ENCODE measurements around the gene BSCL2. TPM values are rescaled to one million over a fixed set of nuclear protein-coding genes. Genes with fewer than 3 reads are reported as not detected.

The BSCL2 gene
- total and polyA plus RNA-seq, 2 experiments from 2014 or later, result 49.2 to 78.7 TPM

DNA sequence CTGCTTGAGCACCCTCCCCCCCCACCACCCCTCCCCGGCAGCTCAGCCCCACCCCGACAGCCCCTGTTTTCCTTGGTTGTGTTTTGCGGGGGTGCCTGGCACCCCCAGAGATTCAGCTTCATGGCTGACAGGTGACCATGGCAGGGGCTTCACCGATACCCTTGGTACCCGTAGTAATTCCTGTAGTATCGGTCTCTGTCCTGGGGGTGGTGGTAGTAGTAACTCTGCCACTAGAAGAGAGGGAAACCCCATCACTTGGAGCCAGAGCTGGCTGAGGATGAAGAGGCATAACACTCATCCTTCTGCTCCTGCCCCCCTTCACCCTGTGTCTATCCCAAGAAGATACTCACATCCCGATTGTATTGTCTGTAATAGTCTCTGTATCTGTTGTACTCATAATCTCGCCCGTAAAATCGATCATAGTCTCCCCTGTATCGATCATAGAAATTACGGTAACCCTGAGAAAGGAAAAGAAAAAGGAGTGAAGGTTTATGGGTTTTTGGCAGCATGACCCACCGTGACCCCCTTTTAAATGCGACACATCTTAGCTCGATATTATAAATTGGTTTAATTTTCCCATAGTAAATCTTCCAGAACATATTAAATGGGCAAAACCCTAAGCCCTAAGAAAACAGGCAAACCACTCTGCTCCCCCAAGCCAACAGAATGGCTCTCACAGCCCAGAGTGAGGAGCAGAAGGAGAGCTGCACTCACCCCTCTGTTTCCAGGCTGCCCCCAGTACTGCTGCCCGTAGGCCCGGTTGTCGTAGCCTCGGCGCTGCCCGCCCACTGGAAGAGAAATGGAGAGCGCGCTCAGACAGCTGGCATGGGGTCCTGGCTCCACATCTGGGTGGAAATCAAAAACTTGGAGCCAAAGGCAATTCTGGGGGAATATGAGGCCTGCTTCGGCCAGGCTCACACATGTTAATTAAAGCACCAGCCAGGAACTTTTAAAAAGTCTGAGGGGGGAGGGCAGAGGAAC lies 8.2 kb upstream of the BSCL2 start:
- Histone ChIP-seq H4K20me1 (ENCODE audit: insufficient read depth, poor library complexity, severe bottlenecking) (peaks cover 4% of the 10 kb centered on the region), H3K27me3 (no peaks in the 10 kb centered on the region), H3K79me2 (peaks cover 50% of the 10 kb centered on the region), H3K9me2 (replicated peaks; ENCODE audit: insufficient read depth) (no peaks in the 10 kb centered on the region), H3K4me2 (no peak overlapping the region), H3K9me3 (ENCODE audit: low read depth) (no peaks in the 10 kb centered on the region), H3K4me3 (no peak overlapping the region), H3K36me3 (replicated peaks; ENCODE audit: insufficient read depth, low read depth) (no peaks in the 10 kb centered on the region), H3K27ac (no peak overlapping the region), H3K4me1 (ENCODE audit: insufficient read depth) (peaks cover 22% of the 10 kb centered on the region), H2AFZ (no peak overlapping the region)
- no peak for DNase-seq (ENCODE audit: low spot score)
- 94% methylated on average over 24 of the region's 24 CpGs for WGBS (ENCODE audit: low lambda C conversion rate, missing lambda C conversion rate)
- no peak for TF ChIP-seq EZH2 (IDR thresholded peaks at IDR 0.05; ENCODE audit: borderline replicate concordance)
- TF ChIP-seq, protein P1, sequence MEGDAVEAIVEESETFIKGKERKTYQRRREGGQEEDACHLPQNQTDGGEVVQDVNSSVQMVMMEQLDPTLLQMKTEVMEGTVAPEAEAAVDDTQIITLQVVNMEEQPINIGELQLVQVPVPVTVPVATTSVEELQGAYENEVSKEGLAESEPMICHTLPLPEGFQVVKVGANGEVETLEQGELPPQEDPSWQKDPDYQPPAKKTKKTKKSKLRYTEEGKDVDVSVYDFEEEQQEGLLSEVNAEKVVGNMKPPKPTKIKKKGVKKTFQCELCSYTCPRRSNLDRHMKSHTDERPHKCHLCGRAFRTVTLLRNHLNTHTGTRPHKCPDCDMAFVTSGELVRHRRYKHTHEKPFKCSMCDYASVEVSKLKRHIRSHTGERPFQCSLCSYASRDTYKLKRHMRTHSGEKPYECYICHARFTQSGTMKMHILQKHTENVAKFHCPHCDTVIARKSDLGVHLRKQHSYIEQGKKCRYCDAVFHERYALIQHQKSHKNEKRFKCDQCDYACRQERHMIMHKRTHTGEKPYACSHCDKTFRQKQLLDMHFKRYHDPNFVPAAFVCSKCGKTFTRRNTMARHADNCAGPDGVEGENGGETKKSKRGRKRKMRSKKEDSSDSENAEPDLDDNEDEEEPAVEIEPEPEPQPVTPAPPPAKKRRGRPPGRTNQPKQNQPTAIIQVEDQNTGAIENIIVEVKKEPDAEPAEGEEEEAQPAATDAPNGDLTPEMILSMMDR (IDR thresholded peaks at IDR 0.05; ENCODE audit: poor library complexity), result no peak
- TF ChIP-seq EZH2phosphoT487 (IDR thresholded peaks at IDR 0.05; ENCODE audit: low read depth, severe bottlenecking, unreplicated experiment), result no peak

DNA sequence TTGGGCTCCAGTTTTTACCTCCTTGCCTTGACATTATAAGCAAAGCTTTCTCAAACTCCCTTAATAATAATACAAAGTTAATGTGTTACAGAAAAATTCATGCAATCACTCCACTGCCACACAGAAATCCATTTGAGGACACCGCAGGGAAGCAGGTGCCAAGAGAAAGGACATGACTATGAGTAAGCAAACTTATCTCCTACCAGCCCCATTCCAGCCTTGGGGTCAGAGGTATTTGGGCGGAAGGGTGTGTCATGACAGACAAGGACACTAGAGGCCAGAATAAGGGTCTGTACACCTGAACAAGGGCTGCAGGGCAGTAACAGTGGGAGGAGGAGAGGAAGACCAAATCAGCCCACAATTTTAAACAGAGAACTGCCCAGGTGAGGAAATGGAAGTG lies 6.1 kb upstream of the BSCL2 start:
- H3K4me1 ChIP-seq (ENCODE audit: insufficient read depth), result peaks cover 34% of the 10 kb centered on the region
- H2AFZ ChIP-seq, result no peak overlapping the region
- peaks cover 3% of the 10 kb centered on the region for H4K20me1 ChIP-seq (ENCODE audit: insufficient read depth, poor library complexity, severe bottlenecking)
- H3K79me2 ChIP-seq, result peaks cover 29% of the 10 kb centered on the region
- H3K4me2 ChIP-seq, result peak overlapping the region; percentile 34
- 63% methylated on average over 2 of the region's 2 CpGs for WGBS (ENCODE audit: low lambda C conversion rate, missing lambda C conversion rate)
- no peaks in the 10 kb centered on the region for H3K9me2 ChIP-seq (replicated peaks; ENCODE audit: insufficient read depth)
- no peaks in the 10 kb centered on the region for H3K9me3 ChIP-seq (ENCODE audit: low read depth)
- DNase-seq (ENCODE audit: low spot score), result peak; percentile 79
- no peaks in the 10 kb centered on the region for H3K36me3 ChIP-seq (replicated peaks; ENCODE audit: insufficient read depth, low read depth)
- no peaks in the 10 kb centered on the region for H3K27me3 ChIP-seq
- no peak overlapping the region for H3K4me3 ChIP-seq
- TF ChIP-seq, protein P1 (IDR thresholded peaks at IDR 0.05; ENCODE audit: poor library complexity), result no peak
- TF ChIP-seq EZH2phosphoT487 (IDR thresholded peaks at IDR 0.05; ENCODE audit: low read depth, severe bottlenecking, unreplicated experiment) (no peak), EZH2 (IDR thresholded peaks at IDR 0.05; ENCODE audit: borderline replicate concordance) (no peak)
- peak overlapping the region; percentile 74 for H3K27ac ChIP-seq

DNA sequence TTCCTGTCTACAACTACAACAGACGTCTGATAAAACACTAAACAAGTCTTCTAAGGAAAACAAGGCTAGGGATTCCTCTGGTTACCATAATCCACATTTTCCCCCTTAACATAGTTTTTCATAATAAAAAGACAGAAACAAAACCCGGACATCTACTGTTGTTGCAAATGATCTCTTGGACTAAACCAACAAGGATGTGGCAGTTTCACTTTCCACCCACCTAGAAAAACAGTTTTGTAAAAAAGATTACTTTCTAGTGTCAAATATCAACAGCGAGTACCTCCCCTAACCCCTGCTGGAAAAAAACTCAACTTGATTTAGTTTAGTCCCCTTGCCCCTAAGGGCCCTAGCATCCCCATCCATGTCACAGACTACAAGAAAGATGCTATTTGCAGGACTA lies 5.6 kb upstream of the BSCL2 start:
- Histone ChIP-seq H3K27me3 (no peaks in the 10 kb centered on the region), H3K9me2 (replicated peaks; ENCODE audit: insufficient read depth) (no peaks in the 10 kb centered on the region), H3K4me1 (ENCODE audit: insufficient read depth) (peaks cover 38% of the 10 kb centered on the region)

More for the DNA sequence above, 5.6 kb upstream of the BSCL2 start:
- Histone ChIP-seq H3K27ac (peak overlapping the region; percentile 74), H3K79me2 (peaks cover 29% of the 10 kb centered on the region), H3K9me3 (ENCODE audit: low read depth) (no peaks in the 10 kb centered on the region), H3K4me2 (peak overlapping the region; percentile 11), H4K20me1 (ENCODE audit: insufficient read depth, poor library complexity, severe bottlenecking) (no peaks in the 10 kb centered on the region), H2AFZ (no peak overlapping the region), H3K4me3 (no peak overlapping the region), H3K36me3 (replicated peaks; ENCODE audit: insufficient read depth, low read depth) (no peaks in the 10 kb centered on the region)
- WGBS (ENCODE audit: low lambda C conversion rate, missing lambda C conversion rate), result 79% methylated on average over 3 of the region's 3 CpGs
- DNase-seq (ENCODE audit: low spot score), result no peak
- TF ChIP-seq EZH2 (IDR thresholded peaks at IDR 0.05; ENCODE audit: borderline replicate concordance) (no peak), EZH2phosphoT487 (IDR thresholded peaks at IDR 0.05; ENCODE audit: low read depth, severe bottlenecking, unreplicated experiment) (no peak)
- TF ChIP-seq, protein P1 (IDR thresholded peaks at IDR 0.05; ENCODE audit: poor library complexity), result no peak
